Cardiac septum (tissue), 1 donor: Measurements from ENCODE around the gene ENTR1. TPM values are rescaled to one million over a fixed set of nuclear protein-coding genes. Genes with fewer than 3 reads are reported as not detected.

ENCODE experiments used
- DNase-seq: peaks from one replicate; pipeline ENCODE4 v3.0.0-alpha.2; 2020; ENCODE audit warnings: low spot score
- intact Hi-C: fragments of 100-400 bp; cut with DNase I; formaldehyde crosslinking; loops from one replicate; pipeline ENCODE4 v1.14.0; 2022
- total RNA-seq: library from RNA; stranded (reverse); fragmentation: NEBNext Ultra II Directional; extraction: Animal tissue kit (Norgen Biotek cat#: 25700); gene quantifications from one replicate; pipeline ENCODE4 v1.2.1, GENCODE V29; 2021
- donor health status: DM: no; HTN: no; CAD: no.

ENTR1 gene
- total RNA-seq, 1 donor from 2014 or later, result 23.1 TPM

- no peak for DNase-seq
- intact Hi-C loops, result no loop called here
Measured at GRCh38 chr9:136381966-136382513, 28.4 kb downstream of the ENTR1 start.

GRCh38 chr9:136381311-136381710 lies 29.1 kb downstream of the ENTR1 start:
- intact Hi-C loops, result no loop called here
- no peak for DNase-seq

- DNase-seq, result no peak
- intact Hi-C loops, result no loop called here
Measured at GRCh38 chr9:136380381-136380780, 30.0 kb downstream of the ENTR1 start.

GRCh38 chr9:136379891-136380290 lies 30.5 kb downstream of the ENTR1 start:
- DNase-seq, result no peak
- intact Hi-C loops, result no loop called here

- intact Hi-C loops, result no loop called here
Measured at GRCh38 chr9:136379401-136379800, 31.0 kb downstream of the ENTR1 start.

GRCh38 chr9:136379003-136379287 lies 31.5 kb downstream of the ENTR1 start:
- DNase-seq, result no peak
- intact Hi-C loops, result no loop called here

More at GRCh38 chr9:136379401-136379800, 31.0 kb downstream of the ENTR1 start:
- DNase-seq, result no peak

GRCh38 chr9:136378170-136379002 lies 32.0 kb downstream of the ENTR1 start:
- intact Hi-C loops, result no loop called here
- no peak for DNase-seq

GRCh38 chr9:136377341-136378169 lies 32.9 kb downstream of the ENTR1 start:
- intact Hi-C loops, result no loop called here
- no peak for DNase-seq

GRCh38 chr9:136376457-136376856 lies 34.0 kb downstream of the ENTR1 start:
- intact Hi-C loops, result no loop called here
- no peak for DNase-seq

- DNase-seq, result no peak
- intact Hi-C loops, result no loop called here
Measured at GRCh38 chr9:136375096-136375495, 35.3 kb downstream of the ENTR1 start.

GRCh38 chr9:136374183-136374575 lies 36.2 kb downstream of the ENTR1 start:
- intact Hi-C loops, result no loop called here

GRCh38 chr9:136373300-136374182 lies 36.9 kb downstream of the ENTR1 start, which contains the start of gene CARD9:
Gene CARD9, minus strand, starts transcription at chr9:136373669. Its CDS starts 1,591 bp downstream, at chr9:136372078.
- intact Hi-C loops, result no loop called here
- DNase-seq, result no peak

More at GRCh38 chr9:136374183-136374575, 36.2 kb downstream of the ENTR1 start:
- no peak for DNase-seq

- DNase-seq, result no peak
- intact Hi-C loops, result no loop called here
Measured at GRCh38 chr9:136372561-136373299, 37.7 kb downstream of the ENTR1 start.

- intact Hi-C loops, result no loop called here
- no peak for DNase-seq
Measured at GRCh38 chr9:136372006-136372405, 38.4 kb downstream of the ENTR1 start.

GRCh38 chr9:136371533-136371880 lies 38.9 kb downstream of the ENTR1 start:
- intact Hi-C loops, result no loop called here
- DNase-seq, result no peak

- intact Hi-C loops, result no loop called here
- no peak for DNase-seq
Measured at GRCh38 chr9:136370687-136371532, 39.5 kb downstream of the ENTR1 start.

- intact Hi-C loops, result no loop called here
- no peak for DNase-seq
Measured at GRCh38 chr9:136370037-136370436, 40.4 kb downstream of the ENTR1 start.

- no peak for DNase-seq
- intact Hi-C loops, result no loop called here
Measured at GRCh38 chr9:136368190-136368589, 42.2 kb downstream of the ENTR1 start.
